ENCODE data around the gene COLEC12. TPM values are rescaled to one million over a fixed set of nuclear protein-coding genes. Genes with fewer than 3 reads are reported as not detected.

COLEC12 gene
- total RNA-seq (10 to 100 TPM in 5 of 9 donors, 1 to 10 TPM in 4; 3.3 to 19.5 (median 13.9) TPM), polyA plus RNA-seq (1 to 10 TPM; 1.5 to 2.9 (median 2.8) TPM)
- long read RNA-seq, donor 1, result 0 reads
- long read RNA-seq, donor 2, result 0 reads
- long read RNA-seq, donor 3, full-length matches to known transcripts, result 1 of 1 reads
- long read RNA-seq, donor 3, partial matches to known transcripts, result 0 of 1 reads
- long read RNA-seq, donor 3, other reads (novel, unspliced or antisense), result 0 of 1 reads
- long read RNA-seq, donor 4, full-length matches to known transcripts, result 1 of 3 reads
- long read RNA-seq, donor 4, partial matches to known transcripts, result 2 of 3 reads
- long read RNA-seq, donor 4, other reads (novel, unspliced or antisense), result 0 of 3 reads
- long read RNA-seq, donor 5, full-length matches to known transcripts, result 29 of 35 reads
- long read RNA-seq, donor 5, partial matches to known transcripts, result 2 of 35 reads
- long read RNA-seq, donor 5, other reads (novel, unspliced or antisense), result 4 of 35 reads
- long read RNA-seq, donor 6, partial matches to known transcripts, result 2 of 3 reads
- long read RNA-seq, donor 6, other reads (novel, unspliced or antisense), result 1 of 3 reads
- long read RNA-seq, donor 7, full-length matches to known transcripts, result 1 of 1 reads
- long read RNA-seq, donor 7, partial matches to known transcripts, result 0 of 1 reads
- long read RNA-seq, donor 7, other reads (novel, unspliced or antisense), result 0 of 1 reads
- long read RNA-seq, donor 8, full-length matches to known transcripts, result 2 of 2 reads
- long read RNA-seq, donor 8, partial matches to known transcripts, result 0 of 2 reads
- long read RNA-seq, donor 8, other reads (novel, unspliced or antisense), result 0 of 2 reads
- long read RNA-seq, donor 9, result 0 reads
- long read RNA-seq, donor 10, full-length matches to known transcripts, result 1 of 6 reads
- long read RNA-seq, donor 10, partial matches to known transcripts, result 5 of 6 reads
- long read RNA-seq, donor 10, other reads (novel, unspliced or antisense), result 0 of 6 reads

DNA sequence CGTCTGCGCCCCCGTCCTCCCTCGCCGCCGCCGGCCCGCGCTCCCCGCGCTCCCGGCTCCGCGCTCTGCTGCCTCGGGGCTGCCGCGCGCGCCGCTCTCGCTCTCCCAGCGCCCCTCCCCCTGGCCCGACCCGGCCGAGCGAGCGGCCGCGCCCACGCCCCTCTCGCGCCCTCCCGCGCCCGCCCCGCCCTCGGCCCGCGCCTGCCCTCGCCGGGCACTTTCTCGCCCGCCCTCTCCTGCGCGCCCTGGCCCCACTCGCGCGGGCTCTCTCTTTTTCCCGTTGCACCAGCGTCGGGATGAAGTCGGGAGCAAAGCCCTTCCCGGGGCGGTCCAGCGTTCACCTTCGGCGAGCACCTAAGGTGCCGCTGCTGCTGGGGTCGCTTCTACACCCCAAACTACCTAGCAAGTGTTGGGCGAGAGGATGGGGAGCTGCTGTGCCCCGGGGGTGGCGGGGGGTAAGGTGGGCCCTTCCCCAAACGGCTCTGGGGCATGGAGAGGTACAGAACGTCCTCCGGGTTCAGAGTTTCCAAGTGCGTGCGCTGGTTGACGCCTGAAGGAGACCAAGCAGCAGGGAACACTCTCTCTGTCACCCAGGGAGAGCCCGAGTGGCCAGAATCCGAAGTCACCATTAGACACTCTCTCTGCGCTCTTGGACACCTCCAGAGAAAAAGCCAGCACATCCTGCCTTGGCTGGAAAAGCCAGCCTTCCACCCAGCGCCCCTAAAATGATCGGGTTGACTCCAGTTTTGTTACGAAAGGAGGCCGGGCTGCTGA, at the start of gene COLEC12:
TSS of gene COLEC12 (minus strand) at position 70 of the 774 bp plus-strand sequence. CDS start 187 bp downstream, outside the sequence.
- H3K4me1 ChIP-seq (replicated peaks in 1 of 2), result peaks cover 0 to 9% of the 10 kb centered on the region in 2 donors
- no peak within 1 kb of the TSS for H3K27ac ChIP-seq
- H3K27me3 ChIP-seq, result peaks cover 20% of the 10 kb centered on the region
- peak within 1 kb of the TSS in 1 of 4 donors; percentile 49 for H3K4me3 ChIP-seq
- intact Hi-C loops (cut with DNase I), result no loop called here
- H3K36me3 ChIP-seq (replicated peaks in 1 of 2), result no peaks in the 10 kb centered on the region
- TF ChIP-seq, protein P1, sequence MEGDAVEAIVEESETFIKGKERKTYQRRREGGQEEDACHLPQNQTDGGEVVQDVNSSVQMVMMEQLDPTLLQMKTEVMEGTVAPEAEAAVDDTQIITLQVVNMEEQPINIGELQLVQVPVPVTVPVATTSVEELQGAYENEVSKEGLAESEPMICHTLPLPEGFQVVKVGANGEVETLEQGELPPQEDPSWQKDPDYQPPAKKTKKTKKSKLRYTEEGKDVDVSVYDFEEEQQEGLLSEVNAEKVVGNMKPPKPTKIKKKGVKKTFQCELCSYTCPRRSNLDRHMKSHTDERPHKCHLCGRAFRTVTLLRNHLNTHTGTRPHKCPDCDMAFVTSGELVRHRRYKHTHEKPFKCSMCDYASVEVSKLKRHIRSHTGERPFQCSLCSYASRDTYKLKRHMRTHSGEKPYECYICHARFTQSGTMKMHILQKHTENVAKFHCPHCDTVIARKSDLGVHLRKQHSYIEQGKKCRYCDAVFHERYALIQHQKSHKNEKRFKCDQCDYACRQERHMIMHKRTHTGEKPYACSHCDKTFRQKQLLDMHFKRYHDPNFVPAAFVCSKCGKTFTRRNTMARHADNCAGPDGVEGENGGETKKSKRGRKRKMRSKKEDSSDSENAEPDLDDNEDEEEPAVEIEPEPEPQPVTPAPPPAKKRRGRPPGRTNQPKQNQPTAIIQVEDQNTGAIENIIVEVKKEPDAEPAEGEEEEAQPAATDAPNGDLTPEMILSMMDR (IDR thresholded peaks at IDR 0.05), result no peak
- TF ChIP-seq POLR2A (IDR thresholded peaks at IDR 0.05), result no peak
- H3K9me3 ChIP-seq (replicated peaks in 1 of 3), result no peaks in the 10 kb centered on the region
- no peak for DNase-seq
- 3 to 23% (median 4%) methylated on average over 9 to 74 of the region's 75 CpGs for WGBS, 4 donors

DNA sequence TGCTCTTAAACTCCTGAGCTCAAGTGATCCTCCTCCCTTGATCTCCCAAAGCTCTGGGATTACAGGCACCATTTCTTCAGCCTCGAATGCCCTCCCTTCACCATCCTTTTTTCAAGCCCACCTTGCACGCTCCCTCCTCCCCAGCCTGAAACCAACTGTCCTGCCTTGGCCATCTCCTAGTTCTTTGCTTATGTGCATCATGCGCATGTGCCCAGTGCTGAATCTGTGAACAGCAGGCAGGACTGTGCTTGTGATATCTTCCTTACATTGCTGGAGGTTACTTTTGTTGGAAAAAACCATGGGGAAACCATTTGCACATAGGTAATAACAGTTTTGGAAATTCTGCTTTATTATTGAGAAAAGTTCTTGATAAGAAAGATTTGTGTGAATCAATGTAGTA, 49.5 kb upstream of the COLEC12 start:
- Histone ChIP-seq H3K4me1 (replicated peaks in 1 of 2) (no peaks in the 10 kb centered on the region), H3K27me3 (no peaks in the 10 kb centered on the region), H3K36me3 (replicated peaks in 1 of 2) (no peaks in the 10 kb centered on the region), H3K4me3 (no peak overlapping the region), H3K27ac (no peak overlapping the region), H3K9me3 (replicated peaks in 1 of 3) (no peaks in the 10 kb centered on the region)
- no peak for TF ChIP-seq POLR2A (IDR thresholded peaks at IDR 0.05)
- TF ChIP-seq, protein P1 (IDR thresholded peaks at IDR 0.05), result no peak
- intact Hi-C loops (cut with DNase I), result no loop called here
- 70 to 83% (median 80%) methylated on average over 3 of the region's 3 CpGs for WGBS, 4 donors
- no peak for DNase-seq

DNA sequence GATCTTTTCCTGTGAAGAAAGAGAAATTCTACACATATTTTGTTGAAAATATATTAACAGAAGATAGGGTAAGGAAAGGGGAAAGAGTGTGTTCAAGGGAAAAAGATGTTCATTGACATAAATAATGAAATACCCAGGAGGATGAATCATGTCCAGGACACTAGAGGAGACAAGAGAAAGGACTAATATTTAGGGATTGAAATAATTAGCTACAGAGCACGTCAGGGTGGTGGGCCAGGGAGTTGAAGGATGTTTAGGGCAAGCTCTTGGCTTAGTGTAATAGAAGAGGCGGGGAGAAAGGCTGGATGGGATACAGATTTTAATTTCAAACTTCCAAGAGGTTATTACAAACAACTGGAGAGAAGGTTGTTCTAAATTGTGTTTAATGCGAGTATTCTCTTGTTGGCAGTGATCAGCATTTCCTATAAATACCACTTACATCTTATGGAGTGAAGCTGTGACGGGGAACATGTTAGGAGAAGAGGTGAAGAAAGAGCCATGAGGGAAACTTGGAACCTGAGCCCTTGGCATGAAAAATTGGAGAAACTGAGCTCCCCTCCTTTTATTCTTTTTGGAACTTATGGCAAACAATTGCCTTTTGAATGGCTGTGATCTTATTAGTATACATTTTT, 43.1 kb upstream of the COLEC12 start:
- H3K9me3 ChIP-seq (replicated peaks in 1 of 3), result no peaks in the 10 kb centered on the region
- H3K27ac ChIP-seq, result no peak overlapping the region
- no peaks in the 10 kb centered on the region for H3K4me1 ChIP-seq (replicated peaks in 1 of 2)
- H3K27me3 ChIP-seq, result no peaks in the 10 kb centered on the region
- DNase-seq, result no peak
- WGBS, 4 donors, result 56 to 71% (median 64%) methylated on average over 4 of the region's 4 CpGs
- H3K36me3 ChIP-seq (replicated peaks in 1 of 2), result no peaks in the 10 kb centered on the region
- intact Hi-C loops (cut with DNase I), result no loop called here
- H3K4me3 ChIP-seq, result no peak overlapping the region
- TF ChIP-seq, protein P1 (IDR thresholded peaks at IDR 0.05), result no peak
- TF ChIP-seq POLR2A (IDR thresholded peaks at IDR 0.05), result no peak
